ENCODE results near the gene R3HDML. TPM values are rescaled to one million over a fixed set of nuclear protein-coding genes. Genes with fewer than 3 reads are reported as not detected.

Gene R3HDML
- total and polyA plus RNA-seq, 7 donors: not detected

- no peaks in the 10 kb centered on the region for H3K9me3 ChIP-seq
- H3K36me3 ChIP-seq: peaks cover 0 to 11% (median 3%) of the 10 kb centered on the region in 4 donors
- WGBS, 2 donors: 1 to 2% methylated on average over 70 of the region's 70 CpGs
- TF ChIP-seq POLR2A (IDR thresholded peaks at IDR 0.05): no peak
- TF ChIP-seq CTCF (IDR thresholded peaks at IDR 0.05): peak; percentile 86 to 92 (median 86)
- no peak for TF ChIP-seq EP300 (IDR thresholded peaks at IDR 0.05)
- TF ChIP-seq POLR2AphosphoS5 (IDR thresholded peaks at IDR 0.05): peak; percentile 53 to 91 (median 80)
- H3K27ac ChIP-seq: peak within 1 kb of the TSS; percentile 76 to 80 (median 79)
- no peaks in the 10 kb centered on the region for H3K27me3 ChIP-seq
- H3K4me1 ChIP-seq: peaks cover 0 to 19% (median 17%) of the 10 kb centered on the region in 4 donors
- DNase-seq: peak; percentile 99
- peak within 1 kb of the TSS; percentile 84 to 98 (median 92) for H3K4me3 ChIP-seq
- intact Hi-C loops (cut with DNase I): loop anchor here (1.0 to 10.0 kb wide), 5 partner anchors 96 to 574 kb away; partner anchors contain the start of gene YWHAB
Measured at GRCh38 chr20:44310664-44311639, 25.9 kb upstream of the R3HDML start, which contains the start of gene FITM2. FITM2 (minus strand) TSS chr20:44311202; CDS start chr20:44311148, 54 bp downstream.

GRCh38 chr20:44314870-44315269 lies 22.0 kb upstream of the R3HDML start:
- H3K27me3 ChIP-seq: no peaks in the 10 kb centered on the region
- H3K36me3 ChIP-seq: no peaks in the 10 kb centered on the region
- intact Hi-C loops (cut with DNase I): loop anchor here (5.0 to 10.0 kb wide), 4 partner anchors 198 to 570 kb away; partner anchors contain the start of gene YWHAB
- H3K9me3 ChIP-seq: no peaks in the 10 kb centered on the region
- H3K4me1 ChIP-seq: peaks cover 0 to 14% (median 9%) of the 10 kb centered on the region in 4 donors
- no peak overlapping the region for H3K27ac ChIP-seq
- no peak for TF ChIP-seq POLR2A (IDR thresholded peaks at IDR 0.05)
- no peak for TF ChIP-seq EP300 (IDR thresholded peaks at IDR 0.05)
- TF ChIP-seq CTCF (IDR thresholded peaks at IDR 0.05): no peak
- TF ChIP-seq POLR2AphosphoS5 (IDR thresholded peaks at IDR 0.05): no peak
- DNase-seq: no peak
- no peak overlapping the region for H3K4me3 ChIP-seq

- Histone ChIP-seq H3K27me3 (no peaks in the 10 kb centered on the region), H3K9me3 (no peaks in the 10 kb centered on the region), H3K4me1 (no peaks in the 10 kb centered on the region), H3K36me3 (no peaks in the 10 kb centered on the region), H3K4me3 (no peak overlapping the region), H3K27ac (no peak overlapping the region)
- 94 to 95% methylated on average over 2 of the region's 2 CpGs for WGBS, 2 donors
- intact Hi-C loops (cut with DNase I): loop anchor here (10.0 kb wide), 3 partner anchors 405 to 565 kb away; partner anchors contain the start of gene YWHAB
- no peak for TF ChIP-seq EP300 (IDR thresholded peaks at IDR 0.05)
- TF ChIP-seq CTCF (IDR thresholded peaks at IDR 0.05): no peak
- no peak for TF ChIP-seq POLR2A (IDR thresholded peaks at IDR 0.05)
- no peak for TF ChIP-seq POLR2AphosphoS5 (IDR thresholded peaks at IDR 0.05)
- no peak for DNase-seq
Measured at GRCh38 chr20:44319839-44320422, 16.9 kb upstream of the R3HDML start.

GRCh38 chr20:44324343-44324742 lies 12.5 kb upstream of the R3HDML start:
- no peak for TF ChIP-seq POLR2AphosphoS5 (IDR thresholded peaks at IDR 0.05)
- TF ChIP-seq CTCF (IDR thresholded peaks at IDR 0.05): no peak
- no peak for TF ChIP-seq POLR2A (IDR thresholded peaks at IDR 0.05)
- TF ChIP-seq EP300 (IDR thresholded peaks at IDR 0.05): no peak
- 6 to 20% methylated on average over 1 of the region's 1 CpG for WGBS, 2 donors
- no peak overlapping the region for H3K27ac ChIP-seq
- H3K27me3 ChIP-seq: peaks cover 0 to 22% (median 15%) of the 10 kb centered on the region in 3 donors
- no peak overlapping the region for H3K4me3 ChIP-seq
- intact Hi-C loops (cut with DNase I): no loop called here
- peaks cover 0 to 8% (median 4%) of the 10 kb centered on the region in 4 donors for H3K4me1 ChIP-seq
- H3K36me3 ChIP-seq: no peaks in the 10 kb centered on the region
- no peak for DNase-seq
- H3K9me3 ChIP-seq: no peaks in the 10 kb centered on the region
